ENCODE measurements around the gene PRPS2.

PRPS2 gene

DNA sequence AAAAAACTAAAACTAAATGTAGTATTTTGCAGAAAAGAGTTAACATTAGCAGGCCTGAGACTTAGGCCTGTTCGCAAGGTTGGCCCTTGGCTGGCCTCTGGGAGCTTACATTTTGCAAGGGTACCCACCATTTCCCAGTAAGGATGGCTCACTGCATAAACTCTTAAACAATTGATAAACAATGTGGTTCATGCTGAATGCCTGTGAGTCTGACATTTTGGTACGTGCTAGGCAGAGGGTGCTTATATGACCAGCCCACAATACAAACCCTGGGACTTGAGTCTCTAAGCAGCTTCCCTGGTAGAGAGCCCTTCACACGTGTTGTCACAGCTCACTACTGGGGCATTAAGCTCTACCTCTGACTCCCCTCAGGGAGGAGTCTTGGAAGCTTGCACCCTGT lies 7.4 kb downstream of the PRPS2 start:
- Histone ChIP-seq H3K27me3 (replicated peaks) (no peaks in the 10 kb centered on the region), H3K27ac (no peak overlapping the region), H3K36me3 (replicated peaks) (no peaks in the 10 kb centered on the region), H3K4me3 (ENCODE audit: low read depth, low read length) (no peak overlapping the region)
- in situ Hi-C loops (cut with HindIII; ENCODE audit: low pct_ligation_motif_present, low sequenced_read_pairs): no loop called here
- TF ChIP-seq, protein P1, sequence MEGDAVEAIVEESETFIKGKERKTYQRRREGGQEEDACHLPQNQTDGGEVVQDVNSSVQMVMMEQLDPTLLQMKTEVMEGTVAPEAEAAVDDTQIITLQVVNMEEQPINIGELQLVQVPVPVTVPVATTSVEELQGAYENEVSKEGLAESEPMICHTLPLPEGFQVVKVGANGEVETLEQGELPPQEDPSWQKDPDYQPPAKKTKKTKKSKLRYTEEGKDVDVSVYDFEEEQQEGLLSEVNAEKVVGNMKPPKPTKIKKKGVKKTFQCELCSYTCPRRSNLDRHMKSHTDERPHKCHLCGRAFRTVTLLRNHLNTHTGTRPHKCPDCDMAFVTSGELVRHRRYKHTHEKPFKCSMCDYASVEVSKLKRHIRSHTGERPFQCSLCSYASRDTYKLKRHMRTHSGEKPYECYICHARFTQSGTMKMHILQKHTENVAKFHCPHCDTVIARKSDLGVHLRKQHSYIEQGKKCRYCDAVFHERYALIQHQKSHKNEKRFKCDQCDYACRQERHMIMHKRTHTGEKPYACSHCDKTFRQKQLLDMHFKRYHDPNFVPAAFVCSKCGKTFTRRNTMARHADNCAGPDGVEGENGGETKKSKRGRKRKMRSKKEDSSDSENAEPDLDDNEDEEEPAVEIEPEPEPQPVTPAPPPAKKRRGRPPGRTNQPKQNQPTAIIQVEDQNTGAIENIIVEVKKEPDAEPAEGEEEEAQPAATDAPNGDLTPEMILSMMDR (IDR thresholded peaks at IDR 0.05; ENCODE audit: low read depth, low read length, missing control alignments): no peak
- DNase-seq: no peak

DNA sequence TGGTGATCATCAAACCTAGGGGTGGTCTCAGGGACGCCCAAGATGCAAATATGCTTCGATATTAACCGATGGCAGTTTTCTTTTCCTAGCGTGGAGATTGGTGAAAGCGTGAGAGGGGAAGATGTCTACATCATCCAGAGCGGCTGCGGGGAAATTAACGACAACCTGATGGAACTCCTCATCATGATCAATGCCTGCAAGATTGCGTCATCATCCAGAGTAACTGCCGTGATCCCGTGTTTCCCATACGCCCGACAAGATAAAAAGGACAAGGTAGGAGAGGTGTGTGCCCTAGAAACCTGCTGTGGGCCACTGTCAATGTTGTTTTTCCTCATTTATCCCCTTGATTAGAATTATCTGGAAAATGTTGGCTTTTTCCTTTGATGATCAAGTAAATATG lies 7.9 kb downstream of the PRPS2 start:
- no peak overlapping the region for H3K4me3 ChIP-seq (ENCODE audit: low read depth, low read length)
- no peaks in the 10 kb centered on the region for H3K27me3 ChIP-seq (replicated peaks)
- no peak for DNase-seq
- TF ChIP-seq, protein P1 (IDR thresholded peaks at IDR 0.05; ENCODE audit: low read depth, low read length, missing control alignments): no peak
- no peaks in the 10 kb centered on the region for H3K36me3 ChIP-seq (replicated peaks)
- no peak overlapping the region for H3K27ac ChIP-seq
- in situ Hi-C loops (cut with HindIII; ENCODE audit: low pct_ligation_motif_present, low sequenced_read_pairs): no loop called here

DNA sequence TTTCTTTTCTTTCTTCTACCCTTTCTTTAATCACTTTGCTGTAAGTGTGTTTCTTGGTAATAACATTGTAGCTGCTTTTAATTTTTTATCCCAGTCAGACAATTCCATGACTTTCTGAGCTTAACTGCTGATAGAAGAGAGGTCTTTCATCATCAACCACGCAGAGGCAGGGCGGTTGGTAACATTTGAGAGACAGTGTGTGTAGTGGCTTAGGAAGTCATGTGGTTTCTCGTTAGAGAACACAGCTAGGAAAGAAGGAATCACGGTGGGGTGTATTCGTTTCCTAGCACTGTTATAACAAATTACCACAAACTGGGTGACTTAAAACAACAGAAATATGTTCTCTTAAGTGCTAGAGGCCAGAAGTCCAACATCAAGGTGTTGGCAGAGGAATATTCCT lies 11.5 kb downstream of the PRPS2 start:
- no peak for DNase-seq
- in situ Hi-C loops (cut with HindIII; ENCODE audit: low pct_ligation_motif_present, low sequenced_read_pairs): no loop called here
- Histone ChIP-seq H3K36me3 (replicated peaks) (no peaks in the 10 kb centered on the region), H3K4me3 (ENCODE audit: low read depth, low read length) (no peak overlapping the region), H3K27ac (no peak overlapping the region), H3K27me3 (replicated peaks) (no peaks in the 10 kb centered on the region)
- TF ChIP-seq, protein P1 (IDR thresholded peaks at IDR 0.05; ENCODE audit: low read depth, low read length, missing control alignments): no peak

DNA sequence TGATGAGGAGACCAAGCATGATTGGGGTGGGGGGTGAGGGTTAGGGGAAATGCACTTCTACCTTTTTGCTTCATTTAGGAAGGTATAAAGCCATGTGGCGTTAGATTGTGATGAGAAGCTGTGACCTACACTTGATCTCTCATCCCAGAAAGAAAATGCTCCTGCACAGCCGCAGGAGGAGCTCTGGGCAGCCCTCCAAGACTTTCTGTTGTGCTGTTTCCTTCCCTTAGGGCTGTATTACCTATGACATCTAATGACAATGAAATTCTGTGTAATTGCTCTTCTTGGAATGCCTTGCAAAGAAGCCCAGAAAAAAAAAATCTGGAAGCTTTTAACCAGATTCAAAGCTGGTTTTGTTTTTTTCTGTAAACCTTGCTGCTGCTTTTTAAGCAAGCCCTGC lies 13.4 kb downstream of the PRPS2 start:
- Histone ChIP-seq H3K27ac (no peak overlapping the region), H3K27me3 (replicated peaks) (no peaks in the 10 kb centered on the region), H3K4me3 (ENCODE audit: low read depth, low read length) (no peak overlapping the region), H3K36me3 (replicated peaks) (no peaks in the 10 kb centered on the region)
- in situ Hi-C loops (cut with HindIII; ENCODE audit: low pct_ligation_motif_present, low sequenced_read_pairs): no loop called here
- TF ChIP-seq, protein P1 (IDR thresholded peaks at IDR 0.05; ENCODE audit: low read depth, low read length, missing control alignments): no peak
- no peak for DNase-seq

DNA sequence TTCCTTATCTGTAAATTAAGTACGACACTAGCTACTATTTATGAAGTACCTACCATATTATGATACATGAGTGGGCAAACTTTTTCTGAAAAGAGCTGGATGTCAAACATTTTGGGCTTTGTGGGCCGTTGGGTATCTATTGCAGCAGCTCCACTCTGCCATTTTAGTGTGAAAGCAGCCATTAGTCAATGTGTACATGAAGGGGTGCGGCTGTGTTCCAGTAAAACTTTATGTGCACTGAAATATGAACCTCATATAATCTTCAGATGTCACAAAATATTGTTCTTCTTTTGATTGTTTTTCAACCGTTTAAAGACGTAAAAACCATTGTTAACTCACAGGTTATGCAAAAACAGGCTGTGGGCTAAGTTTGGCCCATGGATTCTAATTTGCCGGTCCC lies 14.1 kb downstream of the PRPS2 start:
- H3K27me3 ChIP-seq (replicated peaks): no peaks in the 10 kb centered on the region
- no peak overlapping the region for H3K4me3 ChIP-seq (ENCODE audit: low read depth, low read length)
- no peak overlapping the region for H3K27ac ChIP-seq
- no peak for DNase-seq
- in situ Hi-C loops (cut with HindIII; ENCODE audit: low pct_ligation_motif_present, low sequenced_read_pairs): no loop called here
- TF ChIP-seq, protein P1 (IDR thresholded peaks at IDR 0.05; ENCODE audit: low read depth, low read length, missing control alignments): no peak
- no peaks in the 10 kb centered on the region for H3K36me3 ChIP-seq (replicated peaks)

DNA sequence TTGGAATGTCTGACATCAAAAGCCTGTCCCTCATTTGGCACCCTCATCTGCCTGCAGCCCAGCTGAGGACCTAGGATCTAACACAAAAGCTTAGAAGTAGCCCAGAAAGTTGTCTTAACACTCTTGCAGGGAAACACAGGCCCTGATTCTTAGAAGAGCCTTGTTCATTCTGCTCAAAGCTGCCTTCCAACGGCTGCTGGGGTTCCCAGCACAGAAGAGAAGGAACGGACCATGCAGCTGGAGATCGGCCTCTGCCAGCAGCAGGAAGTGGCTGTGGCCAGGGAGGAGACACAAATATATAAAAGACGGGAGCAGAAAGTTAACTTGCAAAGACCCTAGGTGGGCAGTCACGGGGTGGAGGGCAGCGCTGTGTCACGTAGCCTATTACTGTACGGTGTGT lies 20.4 kb downstream of the PRPS2 start:
- in situ Hi-C loops (cut with HindIII; ENCODE audit: low pct_ligation_motif_present, low sequenced_read_pairs): no loop called here
- Histone ChIP-seq H3K36me3 (replicated peaks) (no peaks in the 10 kb centered on the region), H3K4me3 (ENCODE audit: low read depth, low read length) (no peak overlapping the region), H3K27me3 (replicated peaks) (no peaks in the 10 kb centered on the region), H3K27ac (no peak overlapping the region)
- no peak for DNase-seq
- TF ChIP-seq, protein P1 (IDR thresholded peaks at IDR 0.05; ENCODE audit: low read depth, low read length, missing control alignments): no peak

Measured in brain microvascular endothelial cell (primary cell).